Stimulated activated CD4-positive, alpha-beta T cell treated with anti-CD3 and anti-CD28 coated beads, TNF-alpha, amount 100 ng/mL, for 24 hours (primary cell): Measurements from ENCODE around the gene VMP1.
"Not testable (repeated sequence)": the region's sequence is repeated elsewhere in the genome, so short reads cannot be mapped to it uniquely, and the experiment has no call there.

ENCODE experiments used
- DNase-seq, 3 experiments: peaks; one replicate each; pipeline ENCODE4 v3.0.0-alpha.2; 2020; ENCODE audit warnings: low read depth in 3 of 3

Gene VMP1

DNA sequence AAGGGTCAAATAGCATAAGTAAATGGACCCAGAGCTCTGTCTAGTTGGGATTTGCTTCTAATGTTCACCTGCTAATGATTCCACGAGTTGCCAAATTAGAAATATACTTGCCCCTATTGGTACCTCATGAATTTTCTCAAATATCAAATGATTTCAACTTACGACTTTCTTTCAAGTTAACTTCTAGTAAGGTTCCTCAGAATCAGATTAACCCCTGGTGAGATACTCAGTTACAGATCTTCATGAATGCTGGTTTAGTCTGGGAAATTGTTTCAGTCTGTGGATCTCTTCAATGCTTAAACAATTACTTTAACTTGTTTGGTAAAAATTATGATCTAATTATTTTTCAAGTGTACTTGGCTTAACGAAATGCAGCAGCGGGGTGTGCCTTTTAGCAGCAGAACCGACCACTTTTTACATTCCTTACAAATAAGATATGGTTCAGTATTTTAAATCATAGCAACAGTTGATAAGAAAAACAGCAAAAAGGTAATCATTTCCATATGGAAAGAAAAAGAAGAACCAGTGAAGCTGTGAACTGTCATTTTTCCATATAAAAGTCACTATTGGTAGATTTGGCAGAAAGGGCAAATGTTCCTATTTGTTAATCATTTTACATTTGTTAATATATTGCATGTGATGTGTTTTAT is 150.8 kb downstream of the VMP1 start:
- no peak for DNase-seq

- no peak for DNase-seq
Measured at GRCh38 chr17:59858932-59859331, 151.5 kb downstream of the VMP1 start.

DNA sequence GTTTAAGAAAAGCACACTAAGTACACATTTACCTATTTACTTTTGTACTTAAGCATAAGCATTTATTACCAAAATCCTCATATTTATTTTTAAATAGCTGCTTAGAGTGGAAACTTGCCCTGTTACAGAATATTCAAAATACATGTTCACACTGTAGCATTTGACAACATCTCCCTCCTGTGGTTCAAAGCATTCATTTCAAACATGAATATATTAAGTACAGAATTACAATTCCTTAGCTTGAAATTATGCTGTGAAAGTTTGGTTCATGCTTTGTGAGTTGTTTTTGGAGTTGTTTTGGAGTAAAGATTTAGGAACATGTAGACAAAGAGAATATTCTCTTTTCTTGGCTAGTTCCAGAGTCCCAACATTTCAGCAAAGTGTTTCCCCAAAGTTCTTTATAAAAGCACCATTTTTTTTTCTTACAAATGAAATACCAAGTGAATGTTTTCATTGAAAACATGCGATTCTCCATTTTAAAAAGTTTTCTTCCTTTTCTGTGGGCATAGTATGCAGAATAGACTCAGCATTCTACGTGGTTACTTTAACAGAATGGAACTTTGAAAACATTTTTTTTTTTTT is 152.1 kb downstream of the VMP1 start:
- DNase-seq: no peak

GRCh38 chr17:59863616-59864015 is 156.2 kb downstream of the VMP1 start:
- DNase-seq: no peak

- DNase-seq: no peak
Measured at GRCh38 chr17:59869941-59870218, 162.4 kb downstream of the VMP1 start.

GRCh38 chr17:59870482-59870881 is 163.0 kb downstream of the VMP1 start:
- DNase-seq: no peak

DNA sequence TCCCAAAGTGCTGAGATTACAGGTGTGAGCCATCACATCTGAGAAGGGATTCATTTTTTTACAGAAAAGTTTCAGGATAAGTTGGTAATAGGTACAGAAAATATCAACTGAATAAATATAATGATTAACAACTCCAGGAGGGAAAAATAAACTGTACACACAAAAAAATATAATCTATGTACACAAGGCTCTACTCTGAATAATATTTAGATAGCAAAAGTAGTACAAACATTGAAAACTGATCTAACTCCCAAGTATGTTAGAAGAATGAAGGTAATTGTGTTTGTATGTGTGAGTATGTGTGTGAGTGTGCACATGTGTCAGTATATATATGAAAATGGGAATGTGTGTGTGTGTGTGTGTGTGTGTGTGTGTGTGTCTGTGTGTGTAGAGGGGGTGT is 164.9 kb downstream of the VMP1 start:
- DNase-seq: no peak

GRCh38 chr17:59873414-59873813 is 166.0 kb downstream of the VMP1 start:
- not testable (repeated sequence) for DNase-seq

DNA sequence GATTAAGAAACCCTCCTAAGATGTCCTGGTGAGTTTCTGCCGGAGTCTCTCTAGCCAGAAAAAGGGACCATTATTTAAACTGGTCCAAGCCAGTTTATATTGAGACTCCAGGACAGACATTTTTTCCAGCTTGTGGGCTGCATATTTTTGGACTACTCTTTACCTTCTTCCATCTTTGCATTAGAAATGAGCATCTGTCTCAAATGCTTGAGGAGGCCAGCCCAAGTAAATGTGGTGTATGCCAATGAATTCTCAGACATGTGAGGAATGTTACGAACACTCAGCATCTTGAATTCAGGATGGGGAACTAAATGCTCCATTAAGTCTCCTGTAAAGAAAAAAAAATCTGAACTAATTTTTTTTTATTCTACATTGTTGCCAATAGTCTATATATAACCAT is 166.9 kb downstream of the VMP1 start:
- no peak for DNase-seq

DNA sequence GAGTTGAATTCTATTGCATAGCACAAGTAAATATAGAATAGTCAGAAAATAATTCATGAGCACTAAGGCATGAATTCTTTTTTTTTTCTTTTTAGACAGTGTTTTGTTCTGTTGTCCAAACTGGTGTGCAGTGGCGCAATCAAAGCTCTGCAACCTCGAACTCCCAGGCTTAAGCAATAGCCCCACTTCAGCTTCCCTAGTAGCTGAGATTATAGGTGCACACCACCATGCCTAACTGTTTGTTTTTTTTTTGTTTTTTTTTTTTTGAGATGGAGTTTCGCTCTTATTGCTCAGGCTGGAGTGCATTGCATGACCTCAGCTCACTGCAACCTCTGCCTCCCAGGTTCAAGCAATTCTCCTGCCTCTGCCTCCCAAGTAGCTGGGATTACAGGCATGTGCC is 168.7 kb downstream of the VMP1 start:
- no peak for DNase-seq

GRCh38 chr17:59877965-59878364 is 170.5 kb downstream of the VMP1 start:
- no peak for DNase-seq

DNA sequence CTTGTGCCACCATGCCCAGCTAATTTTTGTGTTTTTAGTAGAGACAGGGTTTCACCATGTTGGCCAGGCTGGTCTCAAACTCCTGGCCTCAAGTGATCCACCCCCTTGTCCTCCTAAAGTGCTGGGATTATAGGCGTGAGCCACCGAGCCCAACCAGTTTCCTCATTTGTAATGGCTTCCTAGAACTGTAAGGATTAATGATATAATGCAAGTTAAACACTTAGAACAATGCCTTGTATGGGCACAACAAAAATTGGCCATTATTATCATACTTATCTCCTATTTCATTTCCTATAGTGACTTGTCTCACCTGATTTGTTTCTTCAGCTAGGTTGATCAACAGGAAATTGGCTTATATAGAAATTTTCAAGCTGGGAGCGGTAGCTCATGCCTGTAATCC is 171.2 kb downstream of the VMP1 start:
- DNase-seq: no peak

- no peak for DNase-seq
Measured at GRCh38 chr17:59884861-59885260, 177.4 kb downstream of the VMP1 start.

DNA sequence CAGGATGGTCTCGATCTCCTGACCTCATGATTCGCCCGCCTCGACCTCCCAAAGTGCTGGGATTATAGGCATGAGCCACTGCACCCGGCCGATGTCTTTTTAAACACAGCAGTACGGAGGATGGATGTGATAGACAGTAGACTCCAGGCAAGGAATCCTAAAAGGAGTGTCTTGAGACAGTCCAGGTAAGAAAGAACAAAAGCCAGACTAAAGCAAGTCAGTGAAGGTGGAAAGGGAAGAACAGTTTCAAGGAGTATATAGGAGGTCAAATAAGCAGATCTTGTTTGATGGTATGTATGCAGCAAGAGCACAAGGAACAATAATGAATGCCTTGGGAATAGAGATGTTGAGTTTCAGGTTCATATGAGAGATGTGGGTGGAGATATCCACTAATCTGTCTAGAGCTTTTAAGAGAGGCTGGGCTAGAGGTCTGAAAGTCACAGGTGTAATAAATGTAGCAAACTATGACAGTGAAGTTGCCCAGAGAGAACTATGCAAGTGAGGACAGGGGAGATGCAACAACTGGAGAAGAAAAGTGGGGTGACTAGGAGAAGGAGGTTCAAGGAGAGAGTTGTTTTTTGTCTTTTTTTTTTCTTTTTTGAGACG is 180.8 kb downstream of the VMP1 start:
- DNase-seq: no peak

- no peak for DNase-seq
Measured at GRCh38 chr17:59890720-59891119, 183.3 kb downstream of the VMP1 start.
